Measurements from ENCODE around the gene DHRS13.
A peak's percentile ranks its signal among the peaks of the same experiment; 100 is the strongest.
"Not testable (repeated sequence)": the region's sequence is repeated elsewhere in the genome, so short reads cannot be mapped to it uniquely, and the experiment has no call there.

The DHRS13 gene

GRCh38 chr17:28881533-28882056, 21.3 kb downstream of the DHRS13 start:
- no peak for DNase-seq

GRCh38 chr17:28880572-28880945, 22.3 kb downstream of the DHRS13 start:
- DNase-seq: no peak

- no peak for DNase-seq
These were observed 22.9 kb downstream of the DHRS13 start for GRCh38 chr17:28879886-28880571.

- peak; percentile 47 for DNase-seq
These were observed 23.9 kb downstream of the DHRS13 start for GRCh38 chr17:28878981-28879380.

- DNase-seq: no peak
These were observed 24.5 kb downstream of the DHRS13 start for GRCh38 chr17:28878158-28878910.

- not testable (repeated sequence) for DNase-seq
These were observed 25.6 kb downstream of the DHRS13 start for GRCh38 chr17:28877150-28877711.

GRCh38 chr17:28875848-28876550, 26.9 kb downstream of the DHRS13 start:
- no peak for DNase-seq

- DNase-seq: no peak
These were observed 28.1 kb downstream of the DHRS13 start for GRCh38 chr17:28874750-28875149.

GRCh38 chr17:28873839-28874238, 29.0 kb downstream of the DHRS13 start:
- no peak for DNase-seq

GRCh38 chr17:28871056-28871579, 31.8 kb downstream of the DHRS13 start:
- no peak for DNase-seq

- DNase-seq: no peak
These were observed 35.6 kb downstream of the DHRS13 start for GRCh38 chr17:28867276-28867675.

- no peak for DNase-seq
These were observed 36.7 kb downstream of the DHRS13 start for GRCh38 chr17:28865946-28866752.

GRCh38 chr17:28864991-28865849, 37.7 kb downstream of the DHRS13 start:
- no peak for DNase-seq

GRCh38 chr17:28863953-28864352, 38.9 kb downstream of the DHRS13 start:
- DNase-seq: no peak

- DNase-seq: no peak
These were observed 40.3 kb downstream of the DHRS13 start for GRCh38 chr17:28862561-28862960.

GRCh38 chr17:28861393-28862203, 41.3 kb downstream of the DHRS13 start:
- DNase-seq: no peak

- no peak for DNase-seq
These were observed 42.5 kb downstream of the DHRS13 start for GRCh38 chr17:28860363-28860808.

- no peak for DNase-seq
These were observed 44.0 kb downstream of the DHRS13 start for GRCh38 chr17:28858801-28859355.

GRCh38 chr17:28857905-28858800, 44.7 kb downstream of the DHRS13 start:
- no peak for DNase-seq
